SU-DHL-6 (cell line): Measurements from ENCODE around the gene ABTB2.

ENCODE experiments used
- H2AFZ ChIP-seq: fragments of 200-600 bp; sonication (generic); 2 replicates; pipeline ENCODE4 v1.6.1; 2014; ENCODE audit warnings: low read depth, mild to moderate bottlenecking, moderate library complexity, mixed read lengths, antibody characterized with exemption, low read length; ENCODE audit not compliant: severe bottlenecking
- H3F3A ChIP-seq: fragments of 200-600 bp; shearing (Covaris generic); 2 replicates; pipeline ENCODE4 v1.6.0; 2016; ENCODE audit warnings: antibody characterized with exemption, mild to moderate bottlenecking; ENCODE audit not compliant: insufficient read depth
- H3K27ac ChIP-seq: fragments of 200-600 bp; sonication (generic); 2 replicates; pipeline ENCODE4 v1.5.1; 2016; ENCODE audit warnings: low read depth, mild to moderate bottlenecking, low read length, moderate library complexity, mixed read lengths
- H3K27me3 ChIP-seq: fragments of 200-600 bp; sonication (generic), shearing (Covaris generic); 2 replicates; pipeline ENCODE4 v1.6.0; 2014; ENCODE audit warnings: mild to moderate bottlenecking, low read length
- H3K36me3 ChIP-seq: fragments of 200-600 bp; sonication (generic); 2 replicates; pipeline ENCODE4 v1.6.1; 2014; ENCODE audit warnings: mild to moderate bottlenecking, low read length, mixed read lengths
- H3K4me2 ChIP-seq: fragments of 300-600, 200-600 bp; shearing (Covaris generic), sonication (generic); 2 replicates; pipeline ENCODE4 v1.6.0; 2014; ENCODE audit warnings: low read length, low read depth, mild to moderate bottlenecking; ENCODE audit not compliant: poor library complexity, severe bottlenecking
- H3K4me3 ChIP-seq: fragments of 200-600 bp; sonication (generic); 2 replicates; pipeline ENCODE4 v1.5.1; 2014; ENCODE audit warnings: antibody characterized with exemption, low read length, mild to moderate bottlenecking, mixed read lengths; ENCODE audit not compliant: insufficient read depth, poor library complexity, severe bottlenecking
- H3K79me2 ChIP-seq: fragments of 200-600 bp; sonication (generic); 2 replicates; pipeline ENCODE4 v1.6.1; 2014; ENCODE audit warnings: mild to moderate bottlenecking, low read length, moderate library complexity; ENCODE audit not compliant: insufficient read depth
- H3K9ac ChIP-seq: fragments of 200-600 bp; sonication (generic); 2 replicates; pipeline ENCODE4 v1.7.0; 2014; ENCODE audit warnings: mild to moderate bottlenecking, low read length
- H3K9me2 ChIP-seq: fragments of 200-600 bp; sonication (generic); replicated peaks from 2 replicates; pipeline ENCODE4 v1.6.1; 2014; ENCODE audit warnings: low read length; ENCODE audit not compliant: insufficient read depth
- H3K9me3 ChIP-seq: fragments of 200-600 bp; sonication (generic); 2 replicates; pipeline ENCODE4 v1.6.1; 2014; ENCODE audit warnings: low read length, mixed read lengths; ENCODE audit not compliant: insufficient read depth
- H4K20me1 ChIP-seq: fragments of 200-600 bp; sonication (generic); 2 replicates; pipeline ENCODE4 v1.6.1; 2014; ENCODE audit warnings: low read depth, mild to moderate bottlenecking, antibody characterized with exemption, low read length, moderate library complexity, mixed read lengths
- EZH2phosphoT487 ChIP-seq: fragments of 200-600 bp; sonication (generic), shearing (Covaris generic); conservative IDR thresholded peaks from 2 replicates; pipeline ENCODE4 v1.6.1; 2018; ENCODE audit warnings: mild to moderate bottlenecking, antibody characterized with exemption, low read length, moderate library complexity, mixed read lengths
- TF ChIP-seq, protein P1 (sequence below): fragments of 200-600 bp; sonication (generic); IDR thresholded peaks from one replicate; pipeline ENCODE4 v1.5.1; 2017; ENCODE audit warnings: antibody characterized with exemption, mild to moderate bottlenecking, low read length, moderate library complexity; ENCODE audit not compliant: insufficient read depth, poor library complexity, severe bottlenecking

Gene ABTB2

DNA sequence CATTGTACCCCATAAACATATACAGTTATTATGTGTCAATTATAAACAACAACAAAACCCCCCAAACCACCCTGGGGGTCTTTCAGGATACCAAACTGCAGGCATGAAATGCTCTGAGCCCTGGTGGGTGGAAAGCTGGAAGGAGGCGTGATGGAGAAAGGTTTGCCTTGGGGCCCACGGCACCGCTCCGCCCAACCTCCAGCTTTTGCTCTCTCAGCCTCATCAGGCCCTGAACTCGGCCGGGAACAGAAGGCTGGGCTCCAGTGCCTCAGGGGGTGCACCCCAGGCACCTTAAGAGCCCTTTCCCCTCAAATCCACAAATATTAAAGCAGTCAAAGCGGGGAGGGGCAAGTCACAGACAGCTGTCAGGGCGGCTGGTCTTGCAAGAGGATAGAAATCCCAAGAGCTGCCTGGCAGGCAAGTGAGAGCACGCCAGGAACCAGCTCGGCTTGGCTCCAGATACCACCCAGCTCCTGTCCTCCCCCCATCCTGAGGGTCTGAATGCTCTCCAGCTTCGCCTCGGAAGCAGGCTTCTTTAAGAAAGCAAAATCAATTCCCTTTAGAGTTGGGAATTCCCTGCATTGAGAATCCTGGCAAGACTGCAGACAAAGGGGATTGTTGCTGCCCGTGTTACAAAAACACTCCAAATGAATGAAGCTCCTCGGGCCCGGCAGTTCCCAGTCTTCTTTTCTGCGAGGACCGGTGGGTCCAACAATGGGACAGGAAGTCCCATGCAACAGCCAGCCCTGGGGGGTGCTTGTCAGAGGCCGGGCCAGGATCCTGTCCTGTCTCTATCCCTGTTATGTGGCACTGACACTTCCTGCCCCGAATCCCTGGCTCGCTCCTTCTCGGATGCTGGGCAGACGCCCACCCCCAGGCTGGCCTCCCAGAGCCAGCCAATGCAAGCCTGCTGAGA is 171.6 kb downstream of the ABTB2 start:
- H4K20me1 ChIP-seq: no peaks in the 10 kb centered on the region
- H3K79me2 ChIP-seq: no peaks in the 10 kb centered on the region
- no peaks in the 10 kb centered on the region for H3K36me3 ChIP-seq
- no peaks in the 10 kb centered on the region for H3K9me2 ChIP-seq
- H3K9me3 ChIP-seq: no peaks in the 10 kb centered on the region
- no peak overlapping the region for H3K9ac ChIP-seq
- no peak overlapping the region for H3K4me3 ChIP-seq
- no peaks in the 10 kb centered on the region for H3F3A ChIP-seq
- no peak overlapping the region for H3K27ac ChIP-seq
- no peak overlapping the region for H3K4me2 ChIP-seq
- H2AFZ ChIP-seq: no peak overlapping the region
- H3K27me3 ChIP-seq: no peaks in the 10 kb centered on the region
- TF ChIP-seq, protein P1, sequence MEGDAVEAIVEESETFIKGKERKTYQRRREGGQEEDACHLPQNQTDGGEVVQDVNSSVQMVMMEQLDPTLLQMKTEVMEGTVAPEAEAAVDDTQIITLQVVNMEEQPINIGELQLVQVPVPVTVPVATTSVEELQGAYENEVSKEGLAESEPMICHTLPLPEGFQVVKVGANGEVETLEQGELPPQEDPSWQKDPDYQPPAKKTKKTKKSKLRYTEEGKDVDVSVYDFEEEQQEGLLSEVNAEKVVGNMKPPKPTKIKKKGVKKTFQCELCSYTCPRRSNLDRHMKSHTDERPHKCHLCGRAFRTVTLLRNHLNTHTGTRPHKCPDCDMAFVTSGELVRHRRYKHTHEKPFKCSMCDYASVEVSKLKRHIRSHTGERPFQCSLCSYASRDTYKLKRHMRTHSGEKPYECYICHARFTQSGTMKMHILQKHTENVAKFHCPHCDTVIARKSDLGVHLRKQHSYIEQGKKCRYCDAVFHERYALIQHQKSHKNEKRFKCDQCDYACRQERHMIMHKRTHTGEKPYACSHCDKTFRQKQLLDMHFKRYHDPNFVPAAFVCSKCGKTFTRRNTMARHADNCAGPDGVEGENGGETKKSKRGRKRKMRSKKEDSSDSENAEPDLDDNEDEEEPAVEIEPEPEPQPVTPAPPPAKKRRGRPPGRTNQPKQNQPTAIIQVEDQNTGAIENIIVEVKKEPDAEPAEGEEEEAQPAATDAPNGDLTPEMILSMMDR: no peak
- no peak for TF ChIP-seq EZH2phosphoT487

DNA sequence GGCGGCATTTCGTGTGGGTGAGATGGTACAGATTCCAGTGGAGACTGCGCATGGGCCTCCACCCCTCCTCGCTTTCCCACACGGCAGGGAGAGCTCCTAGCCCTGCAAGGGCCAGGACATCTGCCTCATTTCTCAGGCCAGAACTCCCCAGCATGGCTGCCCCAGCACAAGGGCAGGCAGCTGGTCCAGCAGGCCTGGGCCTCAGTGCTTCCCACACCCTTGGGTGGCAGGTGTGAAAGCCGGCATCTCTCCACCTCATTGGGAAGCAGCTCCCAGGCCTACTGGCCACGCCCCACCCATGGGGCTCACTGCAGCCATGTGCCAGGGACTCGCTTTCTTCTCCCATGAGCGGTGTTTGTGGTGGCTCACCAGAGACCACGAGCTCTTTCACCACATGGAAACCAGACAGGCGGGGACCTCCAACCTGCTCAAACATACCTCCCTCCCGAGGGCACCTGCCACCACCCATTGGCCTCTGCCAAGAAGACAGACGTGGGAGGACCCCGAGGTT is 173.2 kb downstream of the ABTB2 start:
- Histone ChIP-seq H3K9me3 (no peaks in the 10 kb centered on the region), H2AFZ (no peak overlapping the region), H3F3A (no peaks in the 10 kb centered on the region), H3K9me2 (no peaks in the 10 kb centered on the region), H3K36me3 (no peaks in the 10 kb centered on the region), H3K27ac (no peak overlapping the region), H3K79me2 (no peaks in the 10 kb centered on the region), H3K4me3 (no peak overlapping the region), H3K4me2 (no peak overlapping the region), H3K9ac (no peak overlapping the region), H4K20me1 (no peaks in the 10 kb centered on the region), H3K27me3 (no peaks in the 10 kb centered on the region)
- no peak for TF ChIP-seq EZH2phosphoT487
- TF ChIP-seq, protein P1: no peak

DNA sequence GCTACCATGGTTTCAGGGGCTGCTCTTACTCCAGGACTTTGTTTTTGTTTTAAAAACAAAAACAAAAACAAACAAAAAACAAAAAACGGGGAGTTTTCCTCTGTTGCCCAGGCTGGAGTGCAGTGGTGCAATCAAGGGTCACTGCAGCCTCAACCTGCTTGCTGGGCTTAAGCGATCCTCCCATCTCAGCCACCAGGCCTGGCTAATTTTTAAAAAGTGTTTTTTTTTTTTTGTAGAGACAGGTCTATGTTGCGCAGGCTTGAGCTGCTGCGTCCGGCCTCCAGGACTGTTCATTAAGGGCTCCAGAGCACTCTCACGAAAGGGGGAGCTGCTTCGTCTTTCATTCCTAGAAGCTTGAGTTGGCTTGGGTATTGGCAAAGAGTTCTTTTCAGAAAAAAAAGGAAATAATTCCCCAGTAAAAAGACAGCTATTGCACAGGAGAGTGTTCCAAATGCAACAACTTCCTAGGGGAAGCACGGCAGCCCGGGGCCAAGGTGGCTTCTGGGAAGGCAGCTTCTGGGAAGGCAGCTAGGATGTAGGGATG is 173.9 kb downstream of the ABTB2 start:
- H3F3A ChIP-seq: no peaks in the 10 kb centered on the region
- no peak overlapping the region for H3K4me2 ChIP-seq
- TF ChIP-seq, protein P1: no peak
- no peak for TF ChIP-seq EZH2phosphoT487
- no peaks in the 10 kb centered on the region for H3K9me3 ChIP-seq
- no peaks in the 10 kb centered on the region for H3K27me3 ChIP-seq
- H3K9ac ChIP-seq: no peak overlapping the region
- no peak overlapping the region for H2AFZ ChIP-seq
- H3K36me3 ChIP-seq: no peaks in the 10 kb centered on the region
- no peak overlapping the region for H3K27ac ChIP-seq
- no peak overlapping the region for H3K4me3 ChIP-seq
- no peaks in the 10 kb centered on the region for H3K79me2 ChIP-seq
- no peaks in the 10 kb centered on the region for H4K20me1 ChIP-seq
- H3K9me2 ChIP-seq: no peaks in the 10 kb centered on the region
